Activated CD8-positive, alpha-beta T cell treated with anti-CD3 and anti-CD28 coated beads for 36 hours (primary cell): ENCODE results near the gene CCDC183. TPM values are rescaled to one million over a fixed set of nuclear protein-coding genes. Genes with fewer than 3 reads are reported as not detected.

ENCODE experiments used
- ATAC-seq: fragments of 200-7000 bp; cut with Tn5 transposase; one replicate; pipeline ENCODE4 v1.10.0; 2021; ENCODE audit warnings: mild to moderate bottlenecking, moderate library complexity
- CTCF ChIA-PET: fragments of 350-600 bp; sonication (Branson Sonifier 250); formaldehyde crosslinking; loops from one replicate; lab custom pipeline; 2021; ENCODE audit warnings: antibody characterized with exemption; lab: Charles Lee
- POLR2A ChIA-PET: fragments of 350-600 bp; sonication (Branson Sonifier 250); formaldehyde crosslinking; loops from one replicate; lab custom pipeline; 2021; ENCODE audit warnings: antibody characterized with exemption; lab: Charles Lee
- DNase-seq: peaks from one replicate; pipeline ENCODE4 v3.0.0-alpha.2; 2020
- H3K27ac Mint-ChIP-seq: one replicate; pipeline ENCODE4 v1.8.0; 2021; ENCODE audit warnings: mild to moderate bottlenecking, mixed read lengths
- H3K27me3 Mint-ChIP-seq: one replicate; pipeline ENCODE4 v1.8.0; 2021; ENCODE audit warnings: mixed read lengths
- H3K36me3 Mint-ChIP-seq: one replicate; pipeline ENCODE4 v1.8.0; 2021; ENCODE audit warnings: low read depth, mixed read lengths
- H3K4me1 Mint-ChIP-seq: one replicate; pipeline ENCODE4 v1.8.0; 2021; ENCODE audit warnings: low read depth, mixed read lengths
- H3K4me3 Mint-ChIP-seq: one replicate; pipeline ENCODE4 v1.8.0; 2021; ENCODE audit warnings: mild to moderate bottlenecking, moderate library complexity, mixed read lengths
- H3K9me3 Mint-ChIP-seq: one replicate; pipeline ENCODE4 v1.8.0; 2021; ENCODE audit warnings: mixed read lengths
- CTCF ChIP-seq: fragments of 200-600 bp; IDR thresholded peaks from one replicate; pipeline ENCODE4 v1.8.0; 2022; ENCODE audit warnings: antibody characterized with exemption, mild to moderate bottlenecking
- intact Hi-C: fragments of 100-400 bp; cut with micrococcal nuclease; formaldehyde crosslinking; loops from one replicate; pipeline ENCODE4 v1.10.0; 2022
- total RNA-seq, 2 experiments: library from RNA; stranded (reverse); gene quantifications; one replicate each; pipeline ENCODE4 v1.2.3, GENCODE V29; 2021

CCDC183 gene
- total RNA-seq, 2 experiments from 2014 or later: 0.20 to 0.34 TPM

DNA sequence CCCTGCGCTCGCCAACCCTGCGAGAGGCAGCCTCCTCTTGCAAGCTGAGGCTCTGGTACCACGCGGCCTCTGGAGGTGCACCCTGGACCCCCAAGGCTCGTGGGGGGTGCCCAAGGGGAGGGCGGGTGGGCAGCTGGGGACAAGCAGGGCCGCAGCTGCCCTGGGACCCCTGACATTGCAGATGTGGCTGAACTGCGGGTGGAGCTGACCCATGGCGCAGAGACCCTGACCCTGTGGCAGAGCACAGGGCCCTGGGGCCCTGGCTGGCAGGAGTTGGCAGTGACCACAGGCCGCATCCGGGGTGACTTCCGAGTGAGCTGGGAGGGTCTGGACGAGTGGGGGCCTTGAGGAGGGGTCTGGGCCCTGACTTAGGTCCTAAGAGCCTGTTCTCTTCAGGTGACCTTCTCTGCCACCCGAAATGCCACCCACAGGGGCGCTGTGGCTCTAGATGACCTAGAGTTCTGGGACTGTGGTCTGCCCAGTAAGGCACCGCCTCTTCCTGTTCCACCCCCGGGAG is 57.5 kb downstream of the CCDC183 start:
- CTCF ChIA-PET: no interaction called here

GRCh38 chr9:136854113-136854841 is 58.1 kb downstream of the CCDC183 start:
- ChIA-PET POLR2A (no interaction called here), CTCF (interaction anchor here (0.6 kb wide), 1 partner anchor 12 kb away, joined by 3 read pairs; the partner anchor contains the start of gene AJM1)
- no peak for TF ChIP-seq CTCF
- peaks cover 4% of the 10 kb centered on the region for H3K36me3 Mint-ChIP-seq
- DNase-seq (no peak), ATAC-seq (no peak)
- no peak overlapping the region for H3K27ac Mint-ChIP-seq
- H3K4me1 Mint-ChIP-seq: no peaks in the 10 kb centered on the region
- intact Hi-C loops: no loop called here
- H3K9me3 Mint-ChIP-seq: no peaks in the 10 kb centered on the region
- H3K27me3 Mint-ChIP-seq: no peaks in the 10 kb centered on the region
- H3K4me3 Mint-ChIP-seq: no peak overlapping the region

More for the DNA sequence above, 57.5 kb downstream of the CCDC183 start:
- no peaks in the 10 kb centered on the region for H3K9me3 Mint-ChIP-seq
- H3K4me3 Mint-ChIP-seq: no peak overlapping the region
- H3K27ac Mint-ChIP-seq: no peak overlapping the region
- no peak for ATAC-seq
- TF ChIP-seq CTCF: no peak
- POLR2A ChIA-PET: no interaction called here
- intact Hi-C loops: no loop called here
- peaks cover 4% of the 10 kb centered on the region for H3K36me3 Mint-ChIP-seq
- no peaks in the 10 kb centered on the region for H3K4me1 Mint-ChIP-seq
- no peak for DNase-seq
- H3K27me3 Mint-ChIP-seq: no peaks in the 10 kb centered on the region

DNA sequence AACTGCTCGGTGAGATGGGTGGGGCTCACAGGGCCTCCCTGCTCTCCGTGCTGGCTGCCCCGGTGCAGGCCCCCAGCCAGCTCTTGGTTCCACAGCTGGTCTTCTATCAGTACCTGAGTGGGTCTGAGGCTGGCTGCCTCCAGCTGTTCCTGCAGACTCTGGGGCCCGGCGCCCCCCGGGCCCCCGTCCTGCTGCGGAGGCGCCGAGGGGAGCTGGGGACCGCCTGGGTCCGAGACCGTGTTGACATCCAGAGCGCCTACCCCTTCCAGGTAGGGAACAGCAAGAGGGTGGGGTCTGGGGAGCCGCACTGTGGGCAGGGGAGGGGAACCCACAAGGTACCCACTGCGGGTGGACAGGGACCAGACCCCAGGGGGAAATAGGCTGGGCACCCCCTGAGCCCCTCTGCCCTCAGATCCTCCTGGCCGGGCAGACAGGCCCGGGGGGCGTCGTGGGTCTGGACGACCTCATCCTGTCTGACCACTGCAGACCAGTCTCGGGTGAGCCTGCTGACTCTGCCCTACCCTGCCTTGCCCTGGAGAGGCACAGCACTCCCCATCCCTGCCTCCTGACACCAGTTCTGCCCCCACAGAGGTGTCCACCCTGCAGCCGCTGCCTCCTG is 58.8 kb downstream of the CCDC183 start:
- H3K27me3 Mint-ChIP-seq: no peaks in the 10 kb centered on the region
- H3K4me3 Mint-ChIP-seq: no peak overlapping the region
- TF ChIP-seq CTCF: no peak
- POLR2A ChIA-PET: no interaction called here
- ATAC-seq (no peak), DNase-seq (no peak)
- peaks cover 2% of the 10 kb centered on the region for H3K36me3 Mint-ChIP-seq
- no peaks in the 10 kb centered on the region for H3K9me3 Mint-ChIP-seq
- no peaks in the 10 kb centered on the region for H3K4me1 Mint-ChIP-seq
- H3K27ac Mint-ChIP-seq: no peak overlapping the region
- CTCF ChIA-PET: interaction anchor here (0.6 kb wide), 1 partner anchor 12 kb away, joined by 3 read pairs; the partner anchor contains the start of gene AJM1
- intact Hi-C loops: no loop called here

DNA sequence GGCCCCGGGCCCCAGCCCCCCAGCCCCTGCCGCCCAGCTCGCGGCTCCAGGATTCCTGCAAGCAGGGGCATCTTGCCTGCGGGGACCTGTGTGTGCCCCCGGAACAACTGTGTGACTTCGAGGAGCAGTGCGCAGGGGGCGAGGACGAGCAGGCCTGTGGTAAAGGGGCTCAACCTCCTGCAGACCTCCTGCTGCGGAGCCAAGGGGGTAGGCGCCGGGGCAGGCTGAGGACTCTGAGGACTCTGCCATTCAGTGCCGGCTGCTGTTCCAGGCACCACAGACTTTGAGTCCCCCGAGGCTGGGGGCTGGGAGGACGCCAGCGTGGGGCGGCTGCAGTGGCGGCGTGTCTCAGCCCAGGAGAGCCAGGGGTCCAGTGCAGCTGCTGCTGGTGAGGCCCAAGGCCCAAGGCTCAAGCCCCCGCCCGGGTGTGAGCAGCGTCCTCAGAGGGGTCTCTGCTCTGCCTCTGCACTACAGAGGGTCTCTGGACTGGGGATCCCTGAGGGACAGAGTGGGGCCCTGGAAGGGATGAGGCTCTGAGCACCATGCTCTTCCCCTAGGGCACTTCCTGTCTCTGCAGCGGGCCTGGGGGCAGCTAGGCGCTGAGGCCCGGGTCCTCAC is 59.4 kb downstream of the CCDC183 start:
- H3K4me3 Mint-ChIP-seq: no peak overlapping the region
- no peaks in the 10 kb centered on the region for H3K4me1 Mint-ChIP-seq
- DNase-seq (no peak), ATAC-seq (no peak)
- H3K27me3 Mint-ChIP-seq: no peaks in the 10 kb centered on the region
- H3K27ac Mint-ChIP-seq: no peak overlapping the region
- ChIA-PET POLR2A (interaction anchor here (0.9 to 1.3 kb wide), 3 partner anchors 9 to 57 kb away, joined by 3 read pairs; no protein-coding TSS in a partner anchor), CTCF (no interaction called here)
- no peak for TF ChIP-seq CTCF
- no peaks in the 10 kb centered on the region for H3K9me3 Mint-ChIP-seq
- no peaks in the 10 kb centered on the region for H3K36me3 Mint-ChIP-seq
- intact Hi-C loops: no loop called here
